GM12878 (cell line): Measurements from ENCODE around the gene CALHM3. TPM values are rescaled to one million over a fixed set of nuclear protein-coding genes. Genes with fewer than 3 reads are reported as not detected.

Source experiments
- ATAC-seq: fragments of 200-7000 bp; cut with Tn5 transposase; 3 replicates; pipeline ENCODE4 v1.9.1; 2020; ENCODE audit warnings: mild to moderate bottlenecking, moderate library complexity
- BruUV-seq: library from RNA; stranded (reverse); fragments of 400-500 nt; replicated peaks from 2 replicates; lab custom pipeline; 2021; lab: Mats Ljungman, UMichigan
- CTCF ChIA-PET: fragments of 300-600 bp; sonication (Branson Sonifier 250); formaldehyde crosslinking; extraction: SDS; loops from one replicate; lab custom pipeline; 2021; ENCODE audit warnings: inconsistent platforms; lab: Yijun Ruan, JAX
- POLR2A ChIA-PET: fragments of 350-600 bp; formaldehyde crosslinking; extraction: SDS; loops from one replicate; lab custom pipeline; 2021; ENCODE audit warnings: inconsistent platforms; lab: Charles Lee
- RAD21 ChIA-PET: fragments of 300-600 bp; sonication (Branson Sonifier 250); formaldehyde crosslinking; loops from one replicate; lab custom pipeline; 2023; ENCODE audit warnings: antibody characterized with exemption; ENCODE audit not compliant: unreplicated experiment; lab: Charles Lee
- SMC1A ChIA-PET: fragments of 300-600 bp; sonication (Branson Sonifier 250); formaldehyde crosslinking; loops from one replicate; lab custom pipeline; 2023; ENCODE audit not compliant: unreplicated experiment, uncharacterized antibody; lab: Charles Lee
- DNase-seq: peaks from one replicate; pipeline ENCODE4 v3.0.0-alpha.2; 2011; ENCODE audit warnings: low read depth, low spot score
- FAIRE-seq: peaks from 3 replicates; lab custom pipeline; 2011; peaks lifted over from hg19 to GRCh38; lab: Jason Lieb, UNC
- H2AFZ ChIP-seq: 2 replicates; pipeline ENCODE4 v1.6.0; 2011; ENCODE audit warnings: low read depth, low read length, control low read depth; ENCODE audit not compliant: control insufficient read depth
- H3K27ac ChIP-seq: 2 replicates; pipeline ENCODE4 v1.5.1; 2011; ENCODE audit warnings: control low read depth; ENCODE audit not compliant: control insufficient read depth, insufficient read depth
- H3K27me3 ChIP-seq, 2 experiments: replicated peaks in 1 of 2; 2 replicates each; pipeline versions ENCODE4 v1.6.0 to v1.6.1; 2011; ENCODE audit warnings: low read length in 1 of 2; ENCODE audit not compliant: control insufficient read depth in 2 of 2, insufficient read depth in 2 of 2
- H3K36me3 ChIP-seq, 2 experiments: 2 replicates each; pipeline ENCODE4 v1.5.1; 2011; ENCODE audit warnings: low read length in 1 of 2; ENCODE audit not compliant: control insufficient read depth in 2 of 2, insufficient read depth in 2 of 2
- H3K4me1 ChIP-seq: 2 replicates; pipeline ENCODE4 v1.6.1; 2011; ENCODE audit warnings: mild to moderate bottlenecking, low read length, moderate library complexity, mixed read lengths; ENCODE audit not compliant: control insufficient read depth, insufficient read depth
- H3K4me2 ChIP-seq: 2 replicates; pipeline ENCODE4 v1.6.0; 2011; ENCODE audit warnings: control low read depth; ENCODE audit not compliant: control insufficient read depth, insufficient read depth
- H3K4me3 ChIP-seq: fragments of 200-600 bp; sonication (generic); 2 replicates; pipeline ENCODE4 v1.5.1; 2016
- H3K79me2 ChIP-seq: 2 replicates; pipeline ENCODE4 v1.6.0; 2011; ENCODE audit warnings: low read length; ENCODE audit not compliant: control insufficient read depth, insufficient read depth
- H3K9ac ChIP-seq: 2 replicates; pipeline ENCODE4 v1.8.0; 2011; ENCODE audit warnings: low read length, control low read depth, mixed read lengths; ENCODE audit not compliant: control insufficient read depth, insufficient read depth
- H3K9me3 ChIP-seq: replicated peaks from 3 replicates; pipeline ENCODE4 v1.5.1; 2011; ENCODE audit warnings: mild to moderate bottlenecking, low read length; ENCODE audit not compliant: control insufficient read depth, insufficient read depth
- H4K20me1 ChIP-seq: 2 replicates; pipeline ENCODE4 v1.6.0; 2011; ENCODE audit not compliant: control insufficient read depth, insufficient read depth
- ATF2 ChIP-seq: IDR thresholded peaks from 2 replicates; pipeline ENCODE4 v1.6.1; 2012; ENCODE audit warnings: low read length, inconsistent platforms
- CBX5 ChIP-seq: sonication (generic); IDR thresholded peaks from 2 replicates; pipeline ENCODE4 v1.6.1; 2016; ENCODE audit warnings: low read depth, moderate library complexity, mild to moderate bottlenecking, inconsistent platforms
- CHD2 ChIP-seq: IDR thresholded peaks from 2 replicates; pipeline ENCODE4 v1.6.1; 2011; ENCODE audit warnings: low read depth, low read length, improper control_type of control experiment, borderline replicate concordance
- HCFC1 ChIP-seq: fragments of 150-350 bp; IDR thresholded peaks from 2 replicates; pipeline ENCODE4 v1.6.1; 2014; ENCODE audit warnings: low read length
- IKZF2 ChIP-seq, 2 experiments: fragments of 450-650 bp; IDR thresholded peaks; 2 replicates each; pipeline ENCODE4 v1.6.1; 2017; ENCODE audit warnings: mild to moderate bottlenecking in 2 of 2, moderate library complexity in 2 of 2
- JUNB ChIP-seq: IDR thresholded peaks from 2 replicates; pipeline ENCODE4 v1.6.1; 2016; ENCODE audit warnings: antibody characterized with exemption, mild to moderate bottlenecking
- KDM1A ChIP-seq: fragments of 200-600 bp; sonication (generic); IDR thresholded peaks from 2 replicates; pipeline ENCODE4 v1.6.1; 2016; ENCODE audit warnings: borderline replicate concordance
- SKIL ChIP-seq: fragments of 450-650 bp; IDR thresholded peaks from 2 replicates; pipeline ENCODE4 v1.6.1; 2017; ENCODE audit warnings: mild to moderate bottlenecking, low read depth, inconsistent platforms; ENCODE audit not compliant: poor library complexity, severe bottlenecking
- SMAD5 ChIP-seq: IDR thresholded peaks from 2 replicates; pipeline ENCODE4 v1.6.1; 2016; ENCODE audit warnings: antibody characterized with exemption, low read depth
- SUPT20H ChIP-seq: IDR thresholded peaks from 2 replicates; pipeline ENCODE4 v1.6.1; 2011; ENCODE audit warnings: low read depth, mild to moderate bottlenecking, low read length, moderate library complexity, borderline replicate concordance; ENCODE audit not compliant: control insufficient read depth
- ZNF24 ChIP-seq: fragments of 450-650 bp; IDR thresholded peaks from 2 replicates; pipeline ENCODE4 v1.6.1; 2017; ENCODE audit warnings: antibody characterized with exemption, mild to moderate bottlenecking
- ZNF384 ChIP-seq: IDR thresholded peaks from 2 replicates; pipeline ENCODE4 v1.6.1; 2012; ENCODE audit warnings: low read depth, mild to moderate bottlenecking, low read length, improper control_type of control experiment, borderline replicate concordance
- WGBS: methylation state at CpG from one replicate; pipeline ENCODE4 v1.1.6; 2016; ENCODE audit warnings: low lambda C conversion rate; ENCODE audit not compliant: insufficient replicate concordance, insufficient coverage; ENCODE audit errors: missing lambda C conversion rate; 5-methylcytosine and 5-hydroxymethylcytosine counted together
- in situ Hi-C: fragments of 300-500 bp; cut with MboI; formaldehyde crosslinking; loops from 9 replicates; pipeline ENCODE4 v1.14.3; 2018; ENCODE audit warnings: mixed read lengths
- intact Hi-C: fragments of 100-400 bp; cut with micrococcal nuclease; formaldehyde crosslinking; loops from one replicate; pipeline ENCODE4 v1.14.2; 2022; ENCODE audit not compliant: unreplicated experiment
- polyA plus RNA-seq, 11 experiments: library from polyadenylated mRNA; depleted of rRNA in 4 of 11; unstranded in 6 of 11; stranded (reverse) in 5 of 11; fragments of >200 nt; fragmentation: Nextera tagmentation in 4 of 11; fragmentation: Illumina TruSeq in 1 of 11; extraction: Ambion mirVana in 4 of 11; extraction: Trizol in 1 of 11; gene quantifications; 1 replicate in 1 of 11; 2 replicates in 10 of 11; pipeline versions ENCODE4 v1.2.1 to v1.2.3, GENCODE V29; 2011 to 2016; ENCODE audit warnings: inconsistent platforms in 2 of 11, missing spikeins in 2 of 11, low read depth in 1 of 11
- total RNA-seq, 4 experiments: library from RNA; depleted of rRNA in 3 of 4; stranded (reverse); fragments of >200 nt in 3 of 4; fragmentation: Illumina TruSeq in 1 of 4; extraction: Trizol in 1 of 4; gene quantifications; 2 replicates each; pipeline versions ENCODE4 v1.2.1 to v1.2.3, GENCODE V29; 2013 to 2021
- TF ChIP-seq, protein P1 (sequence below): fragments of 450-650 bp; IDR thresholded peaks from 2 replicates; pipeline ENCODE4 v1.6.1; 2017; ENCODE audit warnings: borderline replicate concordance
- TF ChIP-seq, protein P2 (sequence below): fragments of 450-650 bp; formaldehyde crosslinking; IDR thresholded peaks from 2 replicates; pipeline ENCODE4 v1.5.0; 2022; ENCODE audit warnings: mild to moderate bottlenecking, missing genetic modification characterization

CALHM3 gene
- total and polyA plus RNA-seq, 10 of the 15 experiments (the other 5 are each of a cell fraction or from before 2014, with no cell fraction given): 0.03 to 0.42 (median 0.11) TPM; not detected in 5

DNA sequence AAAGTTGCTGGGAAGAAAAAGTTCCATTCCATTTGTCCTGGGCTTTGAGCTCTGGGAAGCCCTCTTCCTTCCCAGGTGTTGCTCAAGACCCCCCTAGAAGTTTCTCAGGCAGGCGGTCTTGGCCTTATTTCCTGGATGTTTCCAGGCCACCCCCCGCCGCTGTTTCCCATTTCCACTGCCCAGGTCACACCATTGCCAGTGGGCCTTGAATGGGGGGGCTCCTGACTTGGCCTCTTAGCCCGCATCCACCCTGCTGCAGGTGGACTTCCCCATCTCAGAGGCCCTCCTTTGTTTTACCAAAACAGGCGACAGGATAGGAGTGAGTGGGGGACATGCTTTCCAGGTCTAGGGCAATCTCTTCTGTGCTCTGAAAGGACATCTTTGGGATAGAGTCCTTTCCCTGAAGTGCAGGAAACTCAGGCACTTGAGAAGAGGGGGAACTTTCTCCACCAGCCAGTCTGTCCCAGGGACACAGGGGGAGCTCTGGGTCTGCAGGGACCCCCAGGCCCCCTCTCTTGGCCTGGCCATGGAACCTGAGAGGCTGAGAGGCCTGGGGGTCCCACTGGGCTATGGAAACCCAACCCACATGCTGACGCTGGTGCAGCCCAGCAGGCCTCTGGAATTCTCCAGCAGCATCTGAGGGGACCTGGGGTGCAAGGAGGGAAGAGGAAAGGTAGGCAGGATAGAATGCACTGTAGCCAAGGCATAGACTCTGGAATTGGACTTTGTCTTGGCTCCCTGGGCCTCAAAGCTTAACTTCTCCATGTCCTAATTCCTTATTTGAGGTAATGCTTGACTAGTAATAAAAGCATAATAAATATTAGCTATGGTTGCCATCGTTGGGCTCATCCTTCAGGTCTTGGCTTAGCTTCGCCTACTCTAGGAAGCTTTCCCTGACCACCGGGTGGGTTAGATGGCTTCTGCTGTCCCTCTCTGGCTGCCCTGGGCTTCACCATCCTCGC lies 32.0 kb upstream of the CALHM3 start:
- Histone ChIP-seq H3K4me1 (peaks cover 10% of the 10 kb centered on the region), H3K36me3 (no peaks in the 10 kb centered on the region), H3K79me2 (no peaks in the 10 kb centered on the region), H3K27ac (no peak overlapping the region), H3K4me3 (no peak overlapping the region), H3K27me3 (peaks cover 0 to 2% of the 10 kb centered on the region in 2 experiments; a peak in 2 of 4 replicates), H3K9me3 (no peaks in the 10 kb centered on the region), H2AFZ (no peak overlapping the region), H4K20me1 (no peaks in the 10 kb centered on the region), H3K4me2 (no peak overlapping the region), H3K9ac (no peak overlapping the region)
- no peak for DNase-seq
- SMC1A ChIA-PET: interaction anchor here (1.0 to 1.4 kb wide), 3 partner anchors 14 to 30 kb away, joined by 3 read pairs; no protein-coding TSS in a partner anchor
- WGBS: 24% methylated on average over 10 of the region's 10 CpGs
- POLR2A ChIA-PET: no interaction called here
- BruUV-seq: no TSS peak
- RAD21 ChIA-PET: no interaction called here
- ATAC-seq: no peak
- intact Hi-C loops (no loop called here), in situ Hi-C loops (no loop called here)
- CTCF ChIA-PET: interaction anchor here (1.5 kb wide), 1 partner anchor 194 kb away, joined by 3 read pairs; no protein-coding TSS in a partner anchor
- no peak for FAIRE-seq
- no peak for TF ChIP-seq IKZF2 (IDR thresholded peaks at IDR 0.05)
- TF ChIP-seq SUPT20H: no peak
- no peak for TF ChIP-seq KDM1A
- TF ChIP-seq ZNF384: no peak
- no peak for TF ChIP-seq CHD2
- TF ChIP-seq SKIL: no peak
- TF ChIP-seq JUNB: no peak
- TF ChIP-seq, protein P1, sequence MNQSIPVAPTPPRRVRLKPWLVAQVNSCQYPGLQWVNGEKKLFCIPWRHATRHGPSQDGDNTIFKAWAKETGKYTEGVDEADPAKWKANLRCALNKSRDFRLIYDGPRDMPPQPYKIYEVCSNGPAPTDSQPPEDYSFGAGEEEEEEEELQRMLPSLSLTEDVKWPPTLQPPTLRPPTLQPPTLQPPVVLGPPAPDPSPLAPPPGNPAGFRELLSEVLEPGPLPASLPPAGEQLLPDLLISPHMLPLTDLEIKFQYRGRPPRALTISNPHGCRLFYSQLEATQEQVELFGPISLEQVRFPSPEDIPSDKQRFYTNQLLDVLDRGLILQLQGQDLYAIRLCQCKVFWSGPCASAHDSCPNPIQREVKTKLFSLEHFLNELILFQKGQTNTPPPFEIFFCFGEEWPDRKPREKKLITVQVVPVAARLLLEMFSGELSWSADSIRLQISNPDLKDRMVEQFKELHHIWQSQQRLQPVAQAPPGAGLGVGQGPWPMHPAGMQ: no peak
- no peak for TF ChIP-seq ATF2
- TF ChIP-seq HCFC1: no peak
- TF ChIP-seq CBX5: no peak
- TF ChIP-seq, protein P2, sequence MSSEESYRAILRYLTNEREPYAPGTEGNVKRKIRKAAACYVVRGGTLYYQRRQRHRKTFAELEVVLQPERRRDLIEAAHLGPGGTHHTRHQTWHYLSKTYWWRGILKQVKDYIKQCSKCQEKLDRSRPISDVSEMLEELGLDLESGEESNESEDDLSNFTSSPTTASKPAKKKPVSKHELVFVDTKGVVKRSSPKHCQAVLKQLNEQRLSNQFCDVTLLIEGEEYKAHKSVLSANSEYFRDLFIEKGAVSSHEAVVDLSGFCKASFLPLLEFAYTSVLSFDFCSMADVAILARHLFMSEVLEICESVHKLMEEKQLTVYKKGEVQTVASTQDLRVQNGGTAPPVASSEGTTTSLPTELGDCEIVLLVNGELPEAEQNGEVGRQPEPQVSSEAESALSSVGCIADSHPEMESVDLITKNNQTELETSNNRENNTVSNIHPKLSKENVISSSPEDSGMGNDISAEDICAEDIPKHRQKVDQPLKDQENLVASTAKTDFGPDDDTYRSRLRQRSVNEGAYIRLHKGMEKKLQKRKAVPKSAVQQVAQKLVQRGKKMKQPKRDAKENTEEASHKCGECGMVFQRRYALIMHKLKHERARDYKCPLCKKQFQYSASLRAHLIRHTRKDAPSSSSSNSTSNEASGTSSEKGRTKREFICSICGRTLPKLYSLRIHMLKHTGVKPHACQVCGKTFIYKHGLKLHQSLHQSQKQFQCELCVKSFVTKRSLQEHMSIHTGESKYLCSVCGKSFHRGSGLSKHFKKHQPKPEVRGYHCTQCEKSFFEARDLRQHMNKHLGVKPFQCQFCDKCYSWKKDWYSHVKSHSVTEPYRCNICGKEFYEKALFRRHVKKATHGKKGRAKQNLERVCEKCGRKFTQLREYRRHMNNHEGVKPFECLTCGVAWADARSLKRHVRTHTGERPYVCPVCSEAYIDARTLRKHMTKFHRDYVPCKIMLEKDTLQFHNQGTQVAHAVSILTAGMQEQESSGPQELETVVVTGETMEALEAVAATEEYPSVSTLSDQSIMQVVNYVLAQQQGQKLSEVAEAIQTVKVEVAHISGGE (CRISPR knock-in tag): no peak
- no peak for TF ChIP-seq ZNF24
- no peak for TF ChIP-seq SMAD5
